T-helper 1 cell treated with Interleukin-12 subunit alpha and Interleukin-12 subunit beta and Interleukin-4 antibody, amounts not matched to agents 30 μg/mL and 1 μg/mL, for 36 hours (primary cell): ENCODE measurements around the gene AVPI1.
"Not testable (repeated sequence)": the region's sequence is repeated elsewhere in the genome, so short reads cannot be mapped to it uniquely, and the experiment has no call there.

ENCODE experiments used
- H3K27ac Mint-ChIP-seq: one replicate; pipeline ENCODE4 v1.8.0; 2021; ENCODE audit warnings: mild to moderate bottlenecking, mixed read lengths
- H3K27me3 Mint-ChIP-seq: one replicate; pipeline ENCODE4 v1.8.0; 2021; ENCODE audit warnings: low read depth, mixed read lengths
- H3K36me3 Mint-ChIP-seq: one replicate; pipeline ENCODE4 v1.8.0; 2021; ENCODE audit warnings: low read depth, mixed read lengths
- H3K4me1 Mint-ChIP-seq: one replicate; pipeline ENCODE4 v1.8.0; 2021; ENCODE audit warnings: low read depth, mixed read lengths
- H3K4me3 Mint-ChIP-seq: one replicate; pipeline ENCODE4 v1.8.0; 2021; ENCODE audit warnings: mild to moderate bottlenecking, moderate library complexity, mixed read lengths
- H3K9me3 Mint-ChIP-seq: one replicate; pipeline ENCODE4 v1.8.0; 2021; ENCODE audit warnings: mixed read lengths

Gene AVPI1

GRCh38 chr10:97676770-97677581, 10.1 kb downstream of the AVPI1 start:
- no peaks in the 10 kb centered on the region for H3K9me3 Mint-ChIP-seq
- H3K4me1 Mint-ChIP-seq = peaks cover 4% of the 10 kb centered on the region
- H3K36me3 Mint-ChIP-seq = peaks cover 14% of the 10 kb centered on the region
- H3K27ac Mint-ChIP-seq = no peak overlapping the region
- H3K27me3 Mint-ChIP-seq = no peaks in the 10 kb centered on the region
- H3K4me3 Mint-ChIP-seq = no peak overlapping the region

GRCh38 chr10:97675222-97675621, 11.8 kb downstream of the AVPI1 start:
- Mint-ChIP-seq H3K9me3 (no peaks in the 10 kb centered on the region), H3K36me3 (peaks cover 14% of the 10 kb centered on the region), H3K4me1 (peaks cover 4% of the 10 kb centered on the region), H3K27me3 (no peaks in the 10 kb centered on the region), H3K4me3 (no peak overlapping the region), H3K27ac (no peak overlapping the region)

- Mint-ChIP-seq H3K9me3 (no peaks in the 10 kb centered on the region), H3K36me3 (peaks cover 14% of the 10 kb centered on the region), H3K27me3 (no peaks in the 10 kb centered on the region), H3K4me1 (peaks cover 4% of the 10 kb centered on the region), H3K27ac (no peak overlapping the region), H3K4me3 (no peak overlapping the region)
Observed at GRCh38 chr10:97673736-97674525, 13.1 kb downstream of the AVPI1 start.

GRCh38 chr10:97669571-97669970, 17.5 kb downstream of the AVPI1 start:
- no peaks in the 10 kb centered on the region for H3K9me3 Mint-ChIP-seq
- no peaks in the 10 kb centered on the region for H3K27me3 Mint-ChIP-seq
- no peak overlapping the region for H3K4me3 Mint-ChIP-seq
- peaks cover 28% of the 10 kb centered on the region for H3K36me3 Mint-ChIP-seq
- peaks cover 6% of the 10 kb centered on the region for H3K4me1 Mint-ChIP-seq
- no peak overlapping the region for H3K27ac Mint-ChIP-seq

GRCh38 chr10:97667463-97667862, 19.6 kb downstream of the AVPI1 start:
- Mint-ChIP-seq H3K4me3 (no peak overlapping the region), H3K27ac (no peak overlapping the region)

GRCh38 chr10:97666992-97667391, 20.0 kb downstream of the AVPI1 start:
- peaks cover 2% of the 10 kb centered on the region for H3K4me1 Mint-ChIP-seq
- H3K27me3 Mint-ChIP-seq = no peaks in the 10 kb centered on the region
- H3K9me3 Mint-ChIP-seq = no peaks in the 10 kb centered on the region
- peaks cover 25% of the 10 kb centered on the region for H3K36me3 Mint-ChIP-seq
- no peak overlapping the region for H3K27ac Mint-ChIP-seq
- no peak overlapping the region for H3K4me3 Mint-ChIP-seq

More at GRCh38 chr10:97667463-97667862, 19.6 kb downstream of the AVPI1 start:
- Mint-ChIP-seq H3K9me3 (no peaks in the 10 kb centered on the region), H3K4me1 (peaks cover 2% of the 10 kb centered on the region), H3K36me3 (peaks cover 26% of the 10 kb centered on the region), H3K27me3 (no peaks in the 10 kb centered on the region)

- Mint-ChIP-seq H3K4me3 (no peak overlapping the region), H3K27ac (no peak overlapping the region), H3K36me3 (peaks cover 29% of the 10 kb centered on the region), H3K9me3 (no peaks in the 10 kb centered on the region), H3K27me3 (no peaks in the 10 kb centered on the region), H3K4me1 (peaks cover 2% of the 10 kb centered on the region)
Observed at GRCh38 chr10:97664282-97664850, 22.7 kb downstream of the AVPI1 start.

GRCh38 chr10:97659589-97659988, 27.5 kb downstream of the AVPI1 start:
- Mint-ChIP-seq H3K27me3 (no peaks in the 10 kb centered on the region), H3K4me1 (no peaks in the 10 kb centered on the region), H3K9me3 (no peaks in the 10 kb centered on the region), H3K27ac (no peak overlapping the region), H3K4me3 (no peak overlapping the region), H3K36me3 (peaks cover 34% of the 10 kb centered on the region)

- no peaks in the 10 kb centered on the region for H3K27me3 Mint-ChIP-seq
- H3K27ac Mint-ChIP-seq = no peak overlapping the region
- peaks cover 33% of the 10 kb centered on the region for H3K36me3 Mint-ChIP-seq
- no peaks in the 10 kb centered on the region for H3K9me3 Mint-ChIP-seq
- H3K4me3 Mint-ChIP-seq = no peak overlapping the region
- H3K4me1 Mint-ChIP-seq = peaks cover 2% of the 10 kb centered on the region
Observed at GRCh38 chr10:97656777-97657176, 30.3 kb downstream of the AVPI1 start.

GRCh38 chr10:97651773-97652172, 35.3 kb downstream of the AVPI1 start:
- Mint-ChIP-seq H3K36me3 (peaks cover 21% of the 10 kb centered on the region), H3K4me1 (peaks cover 12% of the 10 kb centered on the region), H3K27me3 (no peaks in the 10 kb centered on the region), H3K27ac (no peak overlapping the region), H3K9me3 (no peaks in the 10 kb centered on the region), H3K4me3 (no peak overlapping the region)

- Mint-ChIP-seq H3K9me3 (no peaks in the 10 kb centered on the region), H3K27me3 (no peaks in the 10 kb centered on the region), H3K4me3 (no peak overlapping the region), H3K27ac (no peak overlapping the region), H3K36me3 (peaks cover 14% of the 10 kb centered on the region), H3K4me1 (peaks cover 14% of the 10 kb centered on the region)
Observed at GRCh38 chr10:97650726-97651125, 36.3 kb downstream of the AVPI1 start.

- Mint-ChIP-seq H3K27ac (peak overlapping the region; percentile 79), H3K36me3 (peaks cover 16% of the 10 kb centered on the region), H3K4me1 (peaks cover 14% of the 10 kb centered on the region)
- H3K9me3 Mint-ChIP-seq, H3K4me3 Mint-ChIP-seq, H3K27me3 Mint-ChIP-seq: not testable (repeated sequence)
Observed at GRCh38 chr10:97649405-97649750, 37.7 kb downstream of the AVPI1 start.

GRCh38 chr10:97648562-97649404, 38.3 kb downstream of the AVPI1 start:
- Mint-ChIP-seq H3K4me3 (no peak overlapping the region), H3K9me3 (no peaks in the 10 kb centered on the region)

GRCh38 chr10:97647556-97647955, 39.5 kb downstream of the AVPI1 start:
- H3K4me1 Mint-ChIP-seq = peaks cover 20% of the 10 kb centered on the region
- H3K36me3 Mint-ChIP-seq = peaks cover 8% of the 10 kb centered on the region
- no peak overlapping the region for H3K27ac Mint-ChIP-seq
- no peaks in the 10 kb centered on the region for H3K27me3 Mint-ChIP-seq
- H3K9me3 Mint-ChIP-seq = no peaks in the 10 kb centered on the region
- H3K4me3 Mint-ChIP-seq = no peak overlapping the region

More at GRCh38 chr10:97648562-97649404, 38.3 kb downstream of the AVPI1 start:
- peak overlapping the region; percentile 79 for H3K27ac Mint-ChIP-seq
- peaks cover 14% of the 10 kb centered on the region for H3K4me1 Mint-ChIP-seq
- no peaks in the 10 kb centered on the region for H3K27me3 Mint-ChIP-seq
- peaks cover 16% of the 10 kb centered on the region for H3K36me3 Mint-ChIP-seq
